Cortex of kidney (tissue), 1 donor: ENCODE data around the gene EIF4E1B.

Experiments
- DNase-seq: peaks from one replicate; lab custom pipeline; 2025; lab: John Stamatoyannopoulos, UW

Gene EIF4E1B

GRCh38 chr5:176692326-176692725, 61.9 kb downstream of the EIF4E1B start:
- DNase-seq, result no peak

GRCh38 chr5:176692839-176693476, 62.5 kb downstream of the EIF4E1B start:
- no peak for DNase-seq

DNA sequence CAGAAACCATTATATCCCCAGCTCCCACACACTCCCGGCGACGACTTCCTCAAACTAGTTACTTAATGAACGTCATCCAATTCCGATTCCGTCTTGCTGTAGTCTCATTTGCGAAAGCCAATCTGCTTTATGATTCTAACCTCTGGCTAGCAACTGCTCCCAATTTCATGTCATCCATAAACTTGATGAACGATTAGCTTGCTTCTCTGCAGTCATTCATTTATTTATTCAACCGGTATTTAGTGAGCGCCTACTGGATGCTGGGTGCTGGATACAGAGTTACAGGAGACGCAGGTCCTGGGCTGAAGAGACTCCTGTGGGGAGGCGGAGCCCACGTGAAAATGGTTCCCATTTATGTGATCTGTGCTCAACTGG, 63.0 kb downstream of the EIF4E1B start:
- DNase-seq, result no peak

DNA sequence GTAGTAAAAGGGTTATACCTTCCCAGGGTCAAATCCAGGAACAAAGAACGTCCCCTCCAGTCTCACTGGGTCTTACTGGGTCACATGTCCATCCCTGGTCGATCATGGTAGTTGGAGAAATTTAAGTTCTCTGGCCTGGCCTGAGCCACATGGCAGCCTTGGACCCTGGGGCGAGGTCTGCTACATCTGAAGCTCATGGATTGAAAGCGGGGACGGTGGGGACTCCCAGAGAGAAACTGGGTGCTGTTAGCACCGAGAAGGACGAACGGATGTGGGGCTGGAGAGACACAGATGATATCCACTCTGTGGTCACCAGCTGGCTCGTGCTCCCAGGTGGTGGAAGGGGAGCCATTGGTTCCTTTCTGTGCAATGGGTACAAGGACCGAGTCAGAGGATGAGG, 63.7 kb downstream of the EIF4E1B start:
- no peak for DNase-seq

DNA sequence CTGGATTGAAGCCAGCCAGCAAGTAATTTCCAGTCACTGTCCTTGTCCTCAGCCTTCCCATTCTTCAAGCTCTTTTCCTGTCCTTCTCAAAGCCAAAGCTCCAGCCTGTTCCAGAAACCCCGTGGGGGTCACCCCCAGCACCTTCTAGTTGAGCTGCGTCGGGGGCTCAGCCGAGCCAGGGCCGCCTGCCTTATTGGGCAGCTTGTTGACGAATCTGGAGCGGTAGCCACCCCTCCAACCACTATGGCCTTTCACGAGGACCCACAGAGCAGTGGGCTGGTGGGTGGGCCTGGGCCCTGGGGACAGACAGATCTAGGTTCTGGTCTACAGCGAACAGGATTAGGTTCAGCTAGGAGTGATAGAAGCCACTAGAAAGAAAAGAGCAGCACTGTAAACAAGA, 64.2 kb downstream of the EIF4E1B start:
- DNase-seq, result no peak

GRCh38 chr5:176695073-176695472, 64.6 kb downstream of the EIF4E1B start:
- DNase-seq, result no peak
